ENCODE data around the gene CDRT4. TPM values are rescaled to one million over a fixed set of nuclear protein-coding genes. Genes with fewer than 3 reads are reported as not detected.

CDRT4 gene
- total RNA-seq, 2 donors from 2014 or later = 6.4 to 6.6 TPM

- intact Hi-C loops (cut with DNase I, micrococcal nuclease) = no loop called here
- peak in 1 of 2 donors; percentile 36 for DNase-seq
- no peak for ATAC-seq
Observed at GRCh38 chr17:15411384-15412198, 55.8 kb downstream of the CDRT4 start.

GRCh38 chr17:15409721-15410250, 57.6 kb downstream of the CDRT4 start:
- intact Hi-C loops (cut with DNase I, micrococcal nuclease) = no loop called here
- no peak for DNase-seq
- no peak for ATAC-seq

GRCh38 chr17:15408803-15409202, 58.6 kb downstream of the CDRT4 start:
- intact Hi-C loops (cut with DNase I, micrococcal nuclease) = no loop called here
- DNase-seq (no peak), ATAC-seq (peak; percentile 57)

- intact Hi-C loops (cut with DNase I, micrococcal nuclease) = no loop called here
- DNase-seq = no peak
- no peak for ATAC-seq
Observed at GRCh38 chr17:15406081-15406480, 61.3 kb downstream of the CDRT4 start.

- DNase-seq (no peak), ATAC-seq (peak; percentile 89)
- intact Hi-C loops (cut with DNase I, micrococcal nuclease) = no loop called here
Observed at GRCh38 chr17:15405058-15405415, 62.4 kb downstream of the CDRT4 start.

- ATAC-seq (no peak), DNase-seq (no peak)
- intact Hi-C loops (cut with DNase I, micrococcal nuclease) = no loop called here
Observed at GRCh38 chr17:15404106-15405057, 63.0 kb downstream of the CDRT4 start.

GRCh38 chr17:15403276-15403939, 64.0 kb downstream of the CDRT4 start:
- ATAC-seq (no peak), DNase-seq (no peak)
- intact Hi-C loops (cut with DNase I, micrococcal nuclease) = no loop called here

- intact Hi-C loops (cut with DNase I, micrococcal nuclease) = no loop called here
- ATAC-seq = no peak
- DNase-seq = no peak
Observed at GRCh38 chr17:15399443-15399842, 68.0 kb downstream of the CDRT4 start.

GRCh38 chr17:15398736-15399331, 68.6 kb downstream of the CDRT4 start:
- ATAC-seq = no peak
- DNase-seq = no peak
- intact Hi-C loops (cut with DNase I, micrococcal nuclease) = no loop called here

GRCh38 chr17:15398291-15398690, 69.1 kb downstream of the CDRT4 start:
- DNase-seq = no peak
- peak; percentile 16 for ATAC-seq
- intact Hi-C loops (cut with DNase I, micrococcal nuclease) = no loop called here

- ATAC-seq (no peak), DNase-seq (no peak)
- intact Hi-C loops (cut with DNase I, micrococcal nuclease) = no loop called here
Observed at GRCh38 chr17:15397620-15398019, 69.8 kb downstream of the CDRT4 start.

- ATAC-seq (no peak), DNase-seq (no peak)
- intact Hi-C loops (cut with DNase I, micrococcal nuclease) = no loop called here
Observed at GRCh38 chr17:15395091-15395490, 72.3 kb downstream of the CDRT4 start.

- intact Hi-C loops (cut with DNase I, micrococcal nuclease) = no loop called here
- DNase-seq (no peak), ATAC-seq (no peak)
Observed at GRCh38 chr17:15393414-15393813, 74.0 kb downstream of the CDRT4 start.

- DNase-seq (no peak), ATAC-seq (peak; percentile 58)
- intact Hi-C loops (cut with DNase I, micrococcal nuclease) = no loop called here
Observed at GRCh38 chr17:15392326-15392741, 75.1 kb downstream of the CDRT4 start.

GRCh38 chr17:15388356-15389041, 78.9 kb downstream of the CDRT4 start:
- intact Hi-C loops (cut with DNase I, micrococcal nuclease) = no loop called here
- no peak for DNase-seq

GRCh38 chr17:15386083-15386482, 81.3 kb downstream of the CDRT4 start:
- DNase-seq (no peak), ATAC-seq (no peak)
- intact Hi-C loops (cut with DNase I, micrococcal nuclease) = no loop called here

More at GRCh38 chr17:15388356-15389041, 78.9 kb downstream of the CDRT4 start:
- no peak for ATAC-seq

Measured in left colon (tissue), 2 donors.